HepG2 (cell line): ENCODE measurements around the gene TRIM3. TPM values are rescaled to one million over a fixed set of nuclear protein-coding genes. Genes with fewer than 3 reads are reported as not detected.

Source experiments
- FOXP4 ChIP-seq: sonication (generic); formaldehyde crosslinking; IDR thresholded peaks from 2 replicates; pipeline ENCODE4 v1.4.0; 2020; ENCODE audit warnings: missing genetic modification reagents
- HDAC2 ChIP-seq: sonication (generic); formaldehyde crosslinking; IDR thresholded peaks from 2 replicates; pipeline ENCODE4 v1.4.0; 2020; ENCODE audit warnings: missing genetic modification reagents
- HNF4A ChIP-seq: sonication (generic); formaldehyde crosslinking; IDR thresholded peaks from 2 replicates; pipeline ENCODE4 v1.4.0; 2020; ENCODE audit warnings: missing genetic modification reagents
- HOXA3 ChIP-seq: sonication (generic); formaldehyde crosslinking; IDR thresholded peaks from 2 replicates; pipeline ENCODE4 v1.5.0; 2020; ENCODE audit warnings: missing genetic modification reagents
- ISL2 ChIP-seq: sonication (generic); formaldehyde crosslinking; IDR thresholded peaks from 2 replicates; pipeline ENCODE4 v1.5.0; 2020; ENCODE audit warnings: missing genetic modification reagents
- KDM6A ChIP-seq: IDR thresholded peaks from 2 replicates; pipeline ENCODE4 v1.6.1; 2016; ENCODE audit warnings: low read depth
- MTA1 ChIP-seq: sonication (generic); formaldehyde crosslinking; IDR thresholded peaks from 2 replicates; pipeline ENCODE4 v1.4.0; 2020; ENCODE audit warnings: missing genetic modification reagents, mild to moderate bottlenecking, borderline replicate concordance
- NR2C2 ChIP-seq: sonication (generic); formaldehyde crosslinking; IDR thresholded peaks from 2 replicates; pipeline ENCODE4 v1.4.0; 2020; ENCODE audit warnings: missing genetic modification reagents, mild to moderate bottlenecking, moderate library complexity, borderline replicate concordance
- PHF8 ChIP-seq: sonication (generic); formaldehyde crosslinking; IDR thresholded peaks from 2 replicates; pipeline ENCODE4 v1.5.0; 2020; ENCODE audit warnings: missing genetic modification reagents
- RAD51 ChIP-seq: fragments of 450-650 bp; IDR thresholded peaks from 2 replicates; pipeline ENCODE4 v1.6.1; 2016; ENCODE audit warnings: borderline replicate concordance
- SMAD1 ChIP-seq: sonication (generic); formaldehyde crosslinking; IDR thresholded peaks from 2 replicates; pipeline ENCODE4 v1.4.0; 2020; ENCODE audit warnings: missing genetic modification reagents, low read depth, mild to moderate bottlenecking, borderline replicate concordance
- SOX13 ChIP-seq, 3 experiments: fragments of 450-650 bp in 1 of 3; sonication (generic) in 1 of 3; formaldehyde crosslinking in 1 of 3; IDR thresholded peaks in 2 of 3; conservative IDR thresholded peaks in 1 of 3; 2 replicates each; pipeline versions ENCODE4 v1.5.0 to v1.6.1; 2016 to 2020; ENCODE audit warnings: antibody characterized with exemption in 1 of 3, mild to moderate bottlenecking in 1 of 3, missing compliant biosample characterization in 1 of 3, missing genetic modification reagents in 1 of 3, moderate library complexity in 1 of 3
- SOX6 ChIP-seq, 2 experiments: fragments of 450-650 bp in 1 of 2; sonication (generic) in 1 of 2; formaldehyde crosslinking in 1 of 2; IDR thresholded peaks; 2 replicates each; pipeline versions ENCODE4 v1.4.0 to v1.6.1; 2017 to 2020; ENCODE audit warnings: antibody characterized with exemption in 1 of 2, mild to moderate bottlenecking in 1 of 2, missing genetic modification reagents in 1 of 2
- ZFX ChIP-seq: sonication (generic); formaldehyde crosslinking; IDR thresholded peaks from 2 replicates; pipeline ENCODE4 v1.4.0; 2020; ENCODE audit warnings: mild to moderate bottlenecking, low read depth, missing genetic modification reagents, moderate library complexity
- ZMYM4 ChIP-seq: sonication (generic); formaldehyde crosslinking; IDR thresholded peaks from 2 replicates; pipeline ENCODE4 v1.8.1; 2023; ENCODE audit warnings: mild to moderate bottlenecking, missing genetic modification reagents
- ZNF292 ChIP-seq: sonication (generic); formaldehyde crosslinking; IDR thresholded peaks from 2 replicates; pipeline ENCODE4 v1.8.1; 2022; ENCODE audit warnings: mild to moderate bottlenecking, low read depth, missing genetic modification reagents, borderline replicate concordance
- ZNF530 ChIP-seq: sonication (generic); formaldehyde crosslinking; IDR thresholded peaks from 2 replicates; pipeline ENCODE4 v1.5.0; 2020; ENCODE audit warnings: low read depth, mild to moderate bottlenecking, missing genetic modification reagents
- ZNF687 ChIP-seq: sonication (generic); formaldehyde crosslinking; IDR thresholded peaks from 2 replicates; pipeline ENCODE4 v1.5.1; 2020; ENCODE audit warnings: mild to moderate bottlenecking, missing genetic modification reagents, moderate library complexity
- ZNF773 ChIP-seq: sonication (generic); formaldehyde crosslinking; IDR thresholded peaks from 2 replicates; pipeline ENCODE4 v1.4.0; 2020; ENCODE audit warnings: missing genetic modification reagents, borderline replicate concordance
- polyA plus RNA-seq, 8 experiments: library from polyadenylated mRNA; depleted of rRNA in 3 of 8; stranded (reverse) in 7 of 8; unstranded in 1 of 8; fragments of >200 nt; fragmentation: Illumina TruSeq in 4 of 8; extraction: Trizol in 4 of 8; gene quantifications; 2 replicates each; pipeline versions ENCODE4 v1.2.1 to v1.2.3, GENCODE V29; 2011 to 2016; ENCODE audit warnings: low read depth in 4 of 8, missing spikeins in 1 of 8, mixed read lengths in 1 of 8; ENCODE audit not compliant: insufficient read depth in 1 of 8
- total RNA-seq, 5 experiments: library from RNA; depleted of rRNA; stranded (reverse); fragments of >200 nt; fragmentation: Illumina TruSeq; extraction: Trizol; gene quantifications; 2 replicates each; pipeline ENCODE4 v1.2.3, GENCODE V29; 2016; ENCODE audit warnings: low read depth in 1 of 5

Gene TRIM3
- total and polyA plus RNA-seq, 2 of the 13 experiments (the other 11 are each of a cell fraction or from before 2014, with no cell fraction given): 3.6 to 6.3 TPM

GRCh38 chr11:6402061-6402470 is 71.7 kb downstream of the TRIM3 start (continued):
- TF ChIP-seq ZNF687 (peak; percentile 62), ZFX (CRISPR knock-in tag) (peak; percentile 67; the same call in 1 of the 2 replicates), NR2C2 (CRISPR knock-in tag) (peak; percentile 49; the same call in 1 of the 2 replicates), SOX13 (IDR thresholded peaks at IDR 0.05) (no peak), SOX13 (CRISPR knock-in tag; conservative IDR thresholded peaks at IDR 0.05 in 1 of 2, IDR thresholded peaks at IDR 0.05 in 1 of 2) (0 out of 4 replicates have a peak, but pooled peaks of 1 of the 2 experiments have one; percentile 36), KDM6A (CRISPR knock-in tag) (peak; percentile 22; the same call in 1 of the 2 replicates), SOX6 (IDR thresholded peaks at IDR 0.05) (no peak), SOX6 (CRISPR knock-in tag; IDR thresholded peaks at IDR 0.05) (peak; percentile 41; the same call in 1 of the 2 replicates), SMAD1 (CRISPR knock-in tag) (no peak), ZMYM4 (CRISPR knock-in tag) (peak; percentile 45; the same call in 1 of the 2 replicates), ZNF292 (CRISPR knock-in tag) (peak; percentile 82; the same call in 1 of the 2 replicates), HNF4A (CRISPR knock-in tag) (peak; percentile 75), MTA1 (CRISPR knock-in tag) (0 out of 2 replicates have a peak, but pooled peaks have one; percentile 25), ISL2 (CRISPR knock-in tag) (0 out of 2 replicates have a peak, but pooled peaks have one; percentile 29), RAD51 (peak; percentile 70; the same call in 1 of the 2 replicates), HDAC2 (CRISPR knock-in tag) (0 out of 2 replicates have a peak, but pooled peaks have one; percentile 28), FOXP4 (CRISPR knock-in tag) (peak; percentile 33; the same call in 1 of the 2 replicates), ZNF530 (CRISPR knock-in tag) (no peak), PHF8 (CRISPR knock-in tag) (no peak), HOXA3 (peak; percentile 47; the same call in 1 of the 2 replicates), ZNF773 (CRISPR knock-in tag) (no peak)
